Measurements from ENCODE around the gene CREB3L2. TPM values are rescaled to one million over a fixed set of nuclear protein-coding genes. Genes with fewer than 3 reads are reported as not detected.

Gene CREB3L2
- total RNA-seq, 1 donor from 2014 or later, result 28.9 TPM

DNA sequence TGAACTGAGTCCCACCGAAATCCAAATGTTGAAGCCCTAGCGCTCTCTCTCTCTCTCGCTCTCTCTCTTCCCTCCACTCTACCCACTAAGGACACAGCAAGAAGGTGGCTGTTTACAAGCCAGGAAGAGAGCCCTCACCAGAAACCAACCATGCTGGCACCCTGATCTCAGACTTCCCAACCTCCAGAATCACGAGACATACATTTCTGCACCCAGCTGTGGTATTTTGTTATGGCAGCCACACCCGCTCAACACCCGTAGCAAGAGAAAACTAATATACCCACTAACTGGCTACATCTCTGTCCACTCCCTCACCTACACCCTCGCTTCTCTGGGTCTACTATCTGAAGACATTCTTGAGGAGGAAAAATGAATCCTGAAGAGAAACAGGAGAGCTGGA is 54.8 kb downstream of the CREB3L2 start:
- TF ChIP-seq, protein P1, sequence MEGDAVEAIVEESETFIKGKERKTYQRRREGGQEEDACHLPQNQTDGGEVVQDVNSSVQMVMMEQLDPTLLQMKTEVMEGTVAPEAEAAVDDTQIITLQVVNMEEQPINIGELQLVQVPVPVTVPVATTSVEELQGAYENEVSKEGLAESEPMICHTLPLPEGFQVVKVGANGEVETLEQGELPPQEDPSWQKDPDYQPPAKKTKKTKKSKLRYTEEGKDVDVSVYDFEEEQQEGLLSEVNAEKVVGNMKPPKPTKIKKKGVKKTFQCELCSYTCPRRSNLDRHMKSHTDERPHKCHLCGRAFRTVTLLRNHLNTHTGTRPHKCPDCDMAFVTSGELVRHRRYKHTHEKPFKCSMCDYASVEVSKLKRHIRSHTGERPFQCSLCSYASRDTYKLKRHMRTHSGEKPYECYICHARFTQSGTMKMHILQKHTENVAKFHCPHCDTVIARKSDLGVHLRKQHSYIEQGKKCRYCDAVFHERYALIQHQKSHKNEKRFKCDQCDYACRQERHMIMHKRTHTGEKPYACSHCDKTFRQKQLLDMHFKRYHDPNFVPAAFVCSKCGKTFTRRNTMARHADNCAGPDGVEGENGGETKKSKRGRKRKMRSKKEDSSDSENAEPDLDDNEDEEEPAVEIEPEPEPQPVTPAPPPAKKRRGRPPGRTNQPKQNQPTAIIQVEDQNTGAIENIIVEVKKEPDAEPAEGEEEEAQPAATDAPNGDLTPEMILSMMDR (IDR thresholded peaks at IDR 0.05; ENCODE audit: borderline replicate concordance), result no peak
- no peaks in the 10 kb centered on the region for H3K36me3 ChIP-seq
- no peak overlapping the region for H3K4me3 ChIP-seq
- H3K4me1 ChIP-seq, result peaks cover 61% of the 10 kb centered on the region
- H3K27ac ChIP-seq (replicated peaks), result no peak overlapping the region
- H3K9me3 ChIP-seq (replicated peaks), result no peaks in the 10 kb centered on the region
- intact Hi-C loops (cut with micrococcal nuclease), result no loop called here
- H3K27me3 ChIP-seq (ENCODE audit: low read depth), result no peaks in the 10 kb centered on the region
- DNase-seq, result no peak

DNA sequence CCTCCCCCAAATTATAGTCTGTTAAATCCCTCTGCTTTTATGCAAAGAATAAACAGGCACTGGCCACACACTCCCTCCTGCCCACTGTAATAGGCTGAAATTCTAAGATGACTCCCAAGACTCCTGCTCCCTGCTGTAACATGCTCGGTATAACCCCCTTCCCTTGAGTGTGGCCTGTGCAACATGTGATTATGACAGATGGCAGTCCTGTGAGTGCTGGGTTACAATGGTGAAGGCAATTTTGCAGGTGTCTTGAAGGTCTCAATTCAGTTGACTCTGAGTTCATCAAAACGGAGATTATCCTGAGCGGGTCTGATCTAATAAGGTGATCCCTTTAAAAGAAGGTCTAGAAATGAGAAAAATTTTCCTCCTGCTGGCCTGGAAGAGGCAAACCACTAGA is 55.9 kb downstream of the CREB3L2 start:
- TF ChIP-seq, protein P1 (IDR thresholded peaks at IDR 0.05; ENCODE audit: borderline replicate concordance), result no peak
- no peak for DNase-seq
- Histone ChIP-seq H3K36me3 (no peaks in the 10 kb centered on the region), H3K9me3 (replicated peaks) (no peaks in the 10 kb centered on the region), H3K4me1 (peaks cover 62% of the 10 kb centered on the region), H3K4me3 (no peak overlapping the region), H3K27ac (replicated peaks) (no peak overlapping the region), H3K27me3 (ENCODE audit: low read depth) (no peaks in the 10 kb centered on the region)
- intact Hi-C loops (cut with micrococcal nuclease), result no loop called here

DNA sequence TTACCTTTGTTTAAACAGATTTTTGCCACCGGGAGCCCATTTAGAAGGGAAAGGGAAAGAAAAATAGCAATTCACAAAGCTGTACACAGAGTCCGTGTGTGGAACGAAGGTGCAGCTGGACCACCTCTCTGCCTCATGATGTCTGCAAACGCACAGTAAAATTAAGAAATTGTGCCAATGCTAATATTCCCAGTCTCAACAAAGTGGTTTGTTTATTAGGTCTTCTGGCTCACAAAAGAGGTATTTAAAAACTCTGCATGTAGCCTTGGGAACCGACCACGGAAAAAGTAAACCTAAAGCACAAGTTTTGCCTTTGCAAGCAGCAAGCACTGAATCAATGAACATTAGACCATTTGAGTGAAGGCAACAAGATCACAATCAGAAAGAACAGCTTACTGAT is 57.7 kb downstream of the CREB3L2 start:
- Histone ChIP-seq H3K27me3 (ENCODE audit: low read depth) (no peaks in the 10 kb centered on the region), H3K4me3 (no peak overlapping the region), H3K36me3 (no peaks in the 10 kb centered on the region), H3K27ac (replicated peaks) (peak overlapping the region; percentile 81), H3K4me1 (peaks cover 60% of the 10 kb centered on the region), H3K9me3 (replicated peaks) (no peaks in the 10 kb centered on the region)
- TF ChIP-seq, protein P1 (IDR thresholded peaks at IDR 0.05; ENCODE audit: borderline replicate concordance), result no peak
- no peak for DNase-seq
- intact Hi-C loops (cut with micrococcal nuclease), result no loop called here

DNA sequence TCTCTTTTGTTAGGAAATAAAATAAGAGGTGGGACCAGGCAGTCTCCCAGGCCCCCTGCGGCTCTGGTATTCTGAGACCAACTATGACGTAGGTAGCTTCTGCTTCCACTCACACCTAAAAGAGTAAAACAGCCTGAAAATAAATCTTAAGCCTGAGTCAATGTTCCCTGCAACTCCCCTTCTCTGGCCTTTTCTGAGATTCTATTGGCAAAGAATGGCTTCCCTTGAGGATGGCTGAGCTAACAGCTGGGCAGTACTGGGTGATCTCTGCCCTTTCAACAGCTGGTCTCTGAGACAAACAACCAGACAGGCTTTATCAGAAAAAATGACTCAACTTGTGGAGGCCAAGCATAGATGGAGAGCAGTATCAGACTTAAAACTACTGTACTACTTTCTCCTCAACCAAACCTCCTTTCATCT is 58.7 kb downstream of the CREB3L2 start:
- Histone ChIP-seq H3K4me3 (no peak overlapping the region), H3K36me3 (no peaks in the 10 kb centered on the region), H3K4me1 (peaks cover 50% of the 10 kb centered on the region), H3K9me3 (replicated peaks) (no peaks in the 10 kb centered on the region), H3K27ac (replicated peaks) (peak overlapping the region; percentile 81), H3K27me3 (ENCODE audit: low read depth) (no peaks in the 10 kb centered on the region)
- intact Hi-C loops (cut with micrococcal nuclease), result no loop called here
- peak; percentile 34 for DNase-seq
- TF ChIP-seq, protein P1 (IDR thresholded peaks at IDR 0.05; ENCODE audit: borderline replicate concordance), result no peak

DNA sequence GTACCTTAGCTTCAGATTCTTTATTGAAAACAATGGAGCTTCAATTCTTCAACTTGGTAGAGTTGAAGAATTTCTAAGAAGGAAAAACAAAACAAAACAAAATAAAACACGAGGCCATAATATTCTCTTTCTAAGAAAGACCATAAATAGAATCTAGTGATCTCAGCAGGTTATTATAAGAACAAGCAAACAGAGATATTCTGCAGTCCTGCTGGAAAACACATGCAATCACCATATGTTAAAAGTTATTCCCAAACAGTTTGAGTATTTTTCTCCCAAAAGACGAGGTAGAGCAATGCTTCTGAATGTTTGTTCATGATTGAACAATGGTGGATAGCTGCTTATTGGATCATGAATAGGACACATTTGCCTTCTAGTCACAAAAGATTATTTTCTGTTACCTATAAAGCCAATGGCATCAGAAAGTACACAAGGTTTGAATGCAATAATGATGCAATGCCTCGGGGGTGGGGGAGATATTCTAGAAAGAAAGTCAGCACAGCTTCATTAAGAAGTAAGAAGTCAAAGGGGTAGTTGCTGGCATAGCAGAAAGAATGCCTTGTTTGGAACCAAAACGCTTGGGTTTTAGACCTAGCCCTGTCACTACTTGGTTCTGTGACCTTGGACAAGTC is 59.3 kb downstream of the CREB3L2 start:
- H3K27ac ChIP-seq (replicated peaks), result peak overlapping the region; percentile 81
- no peak overlapping the region for H3K4me3 ChIP-seq
- TF ChIP-seq, protein P1 (IDR thresholded peaks at IDR 0.05; ENCODE audit: borderline replicate concordance), result no peak
- H3K9me3 ChIP-seq (replicated peaks), result no peaks in the 10 kb centered on the region
- no peaks in the 10 kb centered on the region for H3K27me3 ChIP-seq (ENCODE audit: low read depth)
- peaks cover 50% of the 10 kb centered on the region for H3K4me1 ChIP-seq
- intact Hi-C loops (cut with micrococcal nuclease), result no loop called here
- DNase-seq, result no peak
- H3K36me3 ChIP-seq, result no peaks in the 10 kb centered on the region

All from left ventricle myocardium inferior (tissue), 1 donor.